Mucosa of stomach (tissue), 1 donor: ENCODE measurements around the gene POR.
"Not testable (repeated sequence)": the region's sequence is repeated elsewhere in the genome, so short reads cannot be mapped to it uniquely, and the experiment has no call there.

ENCODE experiments used
- H3K27me3 ChIP-seq: one replicate; pipeline ENCODE4 v1.7.0; 2013; ENCODE audit warnings: mild to moderate bottlenecking, low read length; ENCODE audit not compliant: control insufficient read depth, insufficient read depth
- H3K36me3 ChIP-seq: one replicate; pipeline ENCODE4 v1.7.0; 2013; ENCODE audit warnings: low read length; ENCODE audit not compliant: control insufficient read depth, insufficient read depth
- H3K4me1 ChIP-seq: one replicate; pipeline ENCODE4 v1.7.0; 2013; ENCODE audit warnings: mild to moderate bottlenecking, low read length; ENCODE audit not compliant: control insufficient read depth, insufficient read depth
- H3K4me3 ChIP-seq: one replicate; pipeline ENCODE4 v1.7.0; 2013; ENCODE audit warnings: low read length
- H3K9ac ChIP-seq: one replicate; pipeline ENCODE4 v1.7.0; 2013; ENCODE audit warnings: mild to moderate bottlenecking, low read length, moderate library complexity
- H3K9me3 ChIP-seq: one replicate; pipeline ENCODE4 v1.7.0; 2013; ENCODE audit warnings: mild to moderate bottlenecking, low read length, moderate library complexity; ENCODE audit not compliant: control insufficient read depth
- donor health status: Pancreatic carcinoma.

The POR gene

GRCh38 chr7:76020031-76020714 is 105.2 kb downstream of the POR start:
- no peak overlapping the region for H3K9ac ChIP-seq
- H3K4me1 ChIP-seq: peaks cover 4% of the 10 kb centered on the region
- H3K9me3 ChIP-seq: no peaks in the 10 kb centered on the region
- H3K4me3 ChIP-seq: no peak overlapping the region
- H3K36me3 ChIP-seq: peaks cover 3% of the 10 kb centered on the region
- no peaks in the 10 kb centered on the region for H3K27me3 ChIP-seq

GRCh38 chr7:76022026-76022780 is 107.2 kb downstream of the POR start:
- Histone ChIP-seq H3K36me3 (peaks cover 3% of the 10 kb centered on the region), H3K4me3 (no peak overlapping the region), H3K27me3 (no peaks in the 10 kb centered on the region), H3K4me1 (peaks cover 4% of the 10 kb centered on the region), H3K9me3 (no peaks in the 10 kb centered on the region), H3K9ac (no peak overlapping the region)

- peaks cover 4% of the 10 kb centered on the region for H3K4me1 ChIP-seq
- H3K9me3 ChIP-seq: no peaks in the 10 kb centered on the region
- H3K36me3 ChIP-seq: peaks cover 3% of the 10 kb centered on the region
- no peaks in the 10 kb centered on the region for H3K27me3 ChIP-seq
- H3K9ac ChIP-seq: no peak overlapping the region
- H3K4me3 ChIP-seq: no peak overlapping the region
These were observed 108.0 kb downstream of the POR start for GRCh38 chr7:76023002-76023401.

DNA sequence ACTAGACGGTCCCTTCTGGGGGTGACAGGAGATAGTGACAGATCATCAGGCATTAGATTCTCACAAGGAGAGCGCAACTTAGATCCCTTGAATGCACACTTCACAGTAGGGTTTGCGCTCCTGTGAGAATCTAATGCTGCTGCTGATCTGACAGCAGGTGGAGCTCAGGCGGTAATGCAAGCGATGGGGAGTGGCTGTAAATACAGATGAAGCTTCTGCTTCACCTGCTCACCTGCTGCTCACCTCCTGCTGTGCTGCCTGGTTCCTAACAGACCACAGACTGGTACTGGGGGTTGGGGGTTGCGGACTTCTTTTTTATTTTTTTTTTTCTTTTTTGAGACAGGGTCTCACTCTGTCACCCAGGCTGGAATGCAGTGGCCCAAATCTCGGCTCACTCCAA is 114.7 kb downstream of the POR start:
- not testable (repeated sequence) for H3K4me1 ChIP-seq, H3K9ac ChIP-seq, H3K27me3 ChIP-seq, H3K9me3 ChIP-seq, H3K36me3 ChIP-seq, H3K4me3 ChIP-seq

- Histone ChIP-seq H3K9ac (no peak overlapping the region), H3K27me3 (no peaks in the 10 kb centered on the region), H3K36me3 (no peaks in the 10 kb centered on the region), H3K9me3 (no peaks in the 10 kb centered on the region), H3K4me1 (no peaks in the 10 kb centered on the region), H3K4me3 (no peak overlapping the region)
These were observed 117.0 kb downstream of the POR start for GRCh38 chr7:76031964-76032363.
